Stomach (tissue), 9 donors: ENCODE results near the gene FCGR2B. TPM values are rescaled to one million over a fixed set of nuclear protein-coding genes. Genes with fewer than 3 reads are reported as not detected.

Source experiments
- DNase-seq, 2 donors: peaks; one replicate each; pipeline versions ENCODE4 v3.0.0 to v3.0.0-alpha.2; 2013 to 2019
- H3K27ac ChIP-seq, 5 donors: fragments of 200-600 bp in 4 of 5; sonication (generic) in 4 of 5; one replicate each; pipeline ENCODE4 v1.5.1; 2013 to 2019; ENCODE audit warnings: mild to moderate bottlenecking in 1 of 5, moderate library complexity in 1 of 5
- H3K27me3 ChIP-seq, 3 donors: fragments of 200-600 bp; sonication (generic); one replicate each; pipeline ENCODE4 v1.5.1; 2017 to 2019; ENCODE audit warnings: mixed run types in 1 of 3
- H3K36me3 ChIP-seq, 4 donors: fragments of 200-600 bp; sonication (generic); 1 replicate in 3 of 4; 2 replicates in 1 of 4; pipeline ENCODE4 v1.5.1; 2016 to 2019
- H3K4me1 ChIP-seq, 4 donors: fragments of 200-600 bp; sonication (generic); one replicate each; pipeline ENCODE4 v1.5.1; 2016 to 2019
- H3K4me3 ChIP-seq, 4 donors: fragments of 200-600 bp; sonication (generic) in 3 of 4; one replicate each; pipeline ENCODE4 v1.5.1; 2016 to 2019; ENCODE audit warnings: mild to moderate bottlenecking in 1 of 4
- H3K9me3 ChIP-seq, 4 donors: fragments of 200-600 bp; sonication (generic); one replicate each; pipeline ENCODE4 v1.5.1; 2016 to 2019
- EP300 ChIP-seq: sonication (generic); formaldehyde crosslinking; IDR thresholded peaks from one replicate; pipeline ENCODE4 v1.6.1; 2017; ENCODE audit warnings: antibody characterized with exemption
- POLR2A ChIP-seq, 4 donors: fragments of 450-650 bp; IDR thresholded peaks; one replicate each; pipeline ENCODE4 v1.6.1; 2016; ENCODE audit warnings: antibody characterized with exemption in 4 of 4, control low read depth in 2 of 4, mild to moderate bottlenecking in 1 of 4, moderate library complexity in 1 of 4
- POLR2AphosphoS5 ChIP-seq, 3 donors: sonication (generic); formaldehyde crosslinking; IDR thresholded peaks; one replicate each; pipeline ENCODE4 v1.6.1; 2016; ENCODE audit warnings: antibody characterized with exemption in 3 of 3
- WGBS, 5 donors: extraction: QIAGEN DNeasy Blood & Tissue Kit in 3 of 5; methylation state at CpG; one replicate each; pipeline versions ENCODE4 v1.1.5 to v1.1.7; 2013 to 2018; 5-methylcytosine and 5-hydroxymethylcytosine counted together
- intact Hi-C: fragments of 100-400 bp; cut with DNase I; formaldehyde crosslinking; loops from one replicate; pipeline ENCODE4 v1.15.1; 2023; ENCODE audit warnings: low total_unique reads
- polyA plus RNA-seq, 3 donors: library from polyadenylated mRNA; stranded (reverse); fragments of 200-250 nt; gene quantifications; one replicate each; pipeline ENCODE4 v1.2.3, GENCODE V29; 2013
- total RNA-seq, 5 donors: library from RNA; depleted of rRNA; stranded (reverse); fragments of >200 nt; gene quantifications; one replicate each; pipeline versions ENCODE4 v1.1.0 to v1.2.3, GENCODE V29; 2014 to 2016
- TF ChIP-seq, protein P1 (sequence below), 7 experiments: fragments of 450-650 bp in 4 of 7; fragments of 200-600 bp in 3 of 7; sonication (generic) in 3 of 7; IDR thresholded peaks; one replicate each; pipeline ENCODE4 v1.5.1; 2016 to 2019; ENCODE audit warnings: antibody characterized with exemption in 7 of 7, control low read depth in 2 of 7, mild to moderate bottlenecking in 1 of 7
- donor health status: healthy with polysubstance abuse.
- donor health status: Bipolar disorder and iron deficiency.
- donor health status: healthy.

Gene FCGR2B
- total and polyA plus RNA-seq, 8 donors, result 0.58 to 16.9 (median 2.1) TPM

DNA sequence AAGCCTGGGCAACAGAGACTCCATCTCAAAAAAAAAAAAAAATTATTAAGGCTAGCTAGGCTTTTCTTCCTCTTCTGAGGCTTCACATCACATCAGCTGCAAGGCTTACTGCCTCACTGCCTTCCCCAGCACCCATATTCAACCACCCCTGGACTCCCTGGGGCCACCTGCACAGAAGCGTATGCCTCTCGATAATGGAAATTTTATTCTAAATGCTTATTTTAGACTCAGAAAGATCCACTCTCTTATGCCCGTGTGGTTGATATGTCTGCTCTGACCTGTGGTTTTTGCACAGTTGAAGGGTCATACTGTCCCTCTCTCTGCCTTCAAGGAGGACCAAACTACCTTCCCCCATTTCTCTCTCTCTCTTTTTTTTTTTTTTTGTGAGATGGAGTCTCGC, 42.6 kb downstream of the FCGR2B start:
- H3K9me3 ChIP-seq, result no peaks in the 10 kb centered on the region
- no peak overlapping the region for H3K4me3 ChIP-seq
- DNase-seq, result no peak
- TF ChIP-seq, protein P1, sequence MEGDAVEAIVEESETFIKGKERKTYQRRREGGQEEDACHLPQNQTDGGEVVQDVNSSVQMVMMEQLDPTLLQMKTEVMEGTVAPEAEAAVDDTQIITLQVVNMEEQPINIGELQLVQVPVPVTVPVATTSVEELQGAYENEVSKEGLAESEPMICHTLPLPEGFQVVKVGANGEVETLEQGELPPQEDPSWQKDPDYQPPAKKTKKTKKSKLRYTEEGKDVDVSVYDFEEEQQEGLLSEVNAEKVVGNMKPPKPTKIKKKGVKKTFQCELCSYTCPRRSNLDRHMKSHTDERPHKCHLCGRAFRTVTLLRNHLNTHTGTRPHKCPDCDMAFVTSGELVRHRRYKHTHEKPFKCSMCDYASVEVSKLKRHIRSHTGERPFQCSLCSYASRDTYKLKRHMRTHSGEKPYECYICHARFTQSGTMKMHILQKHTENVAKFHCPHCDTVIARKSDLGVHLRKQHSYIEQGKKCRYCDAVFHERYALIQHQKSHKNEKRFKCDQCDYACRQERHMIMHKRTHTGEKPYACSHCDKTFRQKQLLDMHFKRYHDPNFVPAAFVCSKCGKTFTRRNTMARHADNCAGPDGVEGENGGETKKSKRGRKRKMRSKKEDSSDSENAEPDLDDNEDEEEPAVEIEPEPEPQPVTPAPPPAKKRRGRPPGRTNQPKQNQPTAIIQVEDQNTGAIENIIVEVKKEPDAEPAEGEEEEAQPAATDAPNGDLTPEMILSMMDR (IDR thresholded peaks at IDR 0.05), result no peak
- TF ChIP-seq POLR2A (IDR thresholded peaks at IDR 0.05) (no peak), POLR2AphosphoS5 (IDR thresholded peaks at IDR 0.05) (no peak), EP300 (no peak)
- H3K27ac ChIP-seq, result no peak overlapping the region
- no peaks in the 10 kb centered on the region for H3K27me3 ChIP-seq
- H3K4me1 ChIP-seq, result no peaks in the 10 kb centered on the region
- WGBS, 5 donors, result 74 to 95% (median 81%) methylated on average over 4 of the region's 4 CpGs
- H3K36me3 ChIP-seq, result no peaks in the 10 kb centered on the region
- intact Hi-C loops, result no loop called here

- no peak overlapping the region for H3K4me3 ChIP-seq
These were observed 43.2 kb downstream of the FCGR2B start for GRCh38 chr1:161706113-161706481.

GRCh38 chr1:161706482-161707347, 43.8 kb downstream of the FCGR2B start, which contains the start of gene FCRLA:
Gene FCRLA, plus strand, starts transcription at chr1:161707229. Its CDS starts 36 bp downstream, at chr1:161707265.
- no peak for DNase-seq
- Histone ChIP-seq H3K27ac (no peak within 1 kb of the TSS), H3K36me3 (no peaks in the 10 kb centered on the region), H3K4me3 (no peak within 1 kb of the TSS), H3K9me3 (no peaks in the 10 kb centered on the region), H3K4me1 (no peaks in the 10 kb centered on the region), H3K27me3 (peaks cover 0 to 8% (median 0%) of the 10 kb centered on the region in 3 donors)
- intact Hi-C loops, result no loop called here
- WGBS, 5 donors, result 49 to 65% (median 54%) methylated on average over 4 of the region's 4 CpGs
- TF ChIP-seq EP300 (no peak), POLR2A (IDR thresholded peaks at IDR 0.05) (no peak), POLR2AphosphoS5 (IDR thresholded peaks at IDR 0.05) (no peak)
- TF ChIP-seq, protein P1 (IDR thresholded peaks at IDR 0.05), result no peak

More at GRCh38 chr1:161706113-161706481, 43.2 kb downstream of the FCGR2B start:
- WGBS, 5 donors, result 76 to 82% (median 80%) methylated on average over 3 of the region's 3 CpGs
- Histone ChIP-seq H3K36me3 (no peaks in the 10 kb centered on the region), H3K27ac (no peak overlapping the region), H3K27me3 (peaks cover 0 to 5% (median 0%) of the 10 kb centered on the region in 3 donors), H3K9me3 (no peaks in the 10 kb centered on the region), H3K4me1 (no peaks in the 10 kb centered on the region)
- TF ChIP-seq EP300 (no peak), POLR2AphosphoS5 (IDR thresholded peaks at IDR 0.05) (no peak), POLR2A (IDR thresholded peaks at IDR 0.05) (no peak)
- TF ChIP-seq, protein P1 (IDR thresholded peaks at IDR 0.05), result no peak
- intact Hi-C loops, result no loop called here
- DNase-seq, result no peak

- H3K36me3 ChIP-seq, result no peaks in the 10 kb centered on the region
- no peaks in the 10 kb centered on the region for H3K4me1 ChIP-seq
- H3K27me3 ChIP-seq, result peaks cover 0 to 14% (median 0%) of the 10 kb centered on the region in 3 donors
- H3K9me3 ChIP-seq, result no peaks in the 10 kb centered on the region
- no peak overlapping the region for H3K4me3 ChIP-seq
- no peak for DNase-seq
- intact Hi-C loops, result no loop called here
- WGBS, 5 donors, result 60 to 86% (median 78%) methylated on average over 2 of the region's 2 CpGs
- TF ChIP-seq POLR2AphosphoS5 (IDR thresholded peaks at IDR 0.05) (no peak), POLR2A (IDR thresholded peaks at IDR 0.05) (no peak), EP300 (no peak)
- TF ChIP-seq, protein P1 (IDR thresholded peaks at IDR 0.05), result no peak
- H3K27ac ChIP-seq, result no peak overlapping the region
These were observed 44.6 kb downstream of the FCGR2B start for GRCh38 chr1:161707503-161707902.
